ENCODE data around the gene DAB2IP.

DNA sequence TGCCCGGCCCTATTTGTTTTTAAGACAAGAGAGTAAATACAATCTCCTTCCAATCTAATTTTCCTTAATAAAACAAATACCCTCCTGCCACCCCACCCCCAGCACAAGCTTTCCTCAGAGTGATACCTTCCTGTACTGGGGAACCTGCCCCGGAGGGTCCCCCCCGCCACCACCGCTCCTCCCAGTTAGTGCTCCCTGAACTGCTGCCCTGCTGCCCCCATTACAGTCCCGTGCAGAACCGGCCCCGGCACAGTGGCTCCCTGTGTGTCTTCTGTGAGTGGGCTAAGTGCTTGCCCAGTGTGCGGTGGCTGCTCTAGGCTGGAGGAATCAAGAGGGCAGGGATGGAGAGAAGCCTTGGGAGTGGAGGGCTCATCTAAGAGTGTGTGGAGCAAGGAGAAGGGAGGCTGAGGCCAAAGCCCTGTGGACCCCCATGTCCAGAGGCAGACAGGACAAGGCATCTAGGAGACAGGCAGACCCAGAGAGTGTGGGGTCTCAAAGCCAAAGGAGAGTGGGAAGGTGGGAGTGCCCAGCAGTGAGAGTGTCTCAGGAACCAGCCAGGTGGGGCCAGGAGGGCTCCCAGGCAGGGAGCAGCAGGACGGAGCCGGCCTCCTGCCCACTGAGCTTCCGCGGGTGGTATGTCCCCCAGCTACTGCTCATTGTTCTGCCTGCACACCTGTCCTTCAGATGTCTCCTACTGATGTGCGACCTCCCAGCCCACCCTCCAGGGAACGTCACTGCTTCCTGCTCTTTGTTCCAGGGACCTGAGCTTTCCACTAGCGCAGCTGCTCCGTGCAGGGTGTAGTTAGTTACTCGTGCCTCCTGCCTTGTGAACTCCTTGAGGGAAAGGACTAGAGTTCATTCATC, 129.0 kb downstream of the DAB2IP start:
- TF ChIP-seq, protein P1, sequence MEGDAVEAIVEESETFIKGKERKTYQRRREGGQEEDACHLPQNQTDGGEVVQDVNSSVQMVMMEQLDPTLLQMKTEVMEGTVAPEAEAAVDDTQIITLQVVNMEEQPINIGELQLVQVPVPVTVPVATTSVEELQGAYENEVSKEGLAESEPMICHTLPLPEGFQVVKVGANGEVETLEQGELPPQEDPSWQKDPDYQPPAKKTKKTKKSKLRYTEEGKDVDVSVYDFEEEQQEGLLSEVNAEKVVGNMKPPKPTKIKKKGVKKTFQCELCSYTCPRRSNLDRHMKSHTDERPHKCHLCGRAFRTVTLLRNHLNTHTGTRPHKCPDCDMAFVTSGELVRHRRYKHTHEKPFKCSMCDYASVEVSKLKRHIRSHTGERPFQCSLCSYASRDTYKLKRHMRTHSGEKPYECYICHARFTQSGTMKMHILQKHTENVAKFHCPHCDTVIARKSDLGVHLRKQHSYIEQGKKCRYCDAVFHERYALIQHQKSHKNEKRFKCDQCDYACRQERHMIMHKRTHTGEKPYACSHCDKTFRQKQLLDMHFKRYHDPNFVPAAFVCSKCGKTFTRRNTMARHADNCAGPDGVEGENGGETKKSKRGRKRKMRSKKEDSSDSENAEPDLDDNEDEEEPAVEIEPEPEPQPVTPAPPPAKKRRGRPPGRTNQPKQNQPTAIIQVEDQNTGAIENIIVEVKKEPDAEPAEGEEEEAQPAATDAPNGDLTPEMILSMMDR (IDR thresholded peaks at IDR 0.05): no peak
- no peak for TF ChIP-seq POLR2A (IDR thresholded peaks at IDR 0.05)
